Neuronal stem cell (in vitro differentiated cells): ENCODE measurements around the gene SERPINA9.

Experiments
- DNase-seq: peaks from one replicate; pipeline ENCODE4 v3.0.0-alpha.2; 2013; ENCODE audit warnings: low spot score
- H2AFZ ChIP-seq: one replicate; pipeline ENCODE4 v1.6.1; 2013; ENCODE audit warnings: mild to moderate bottlenecking, low read length, inconsistent platforms
- H2AK5ac ChIP-seq: 2 replicates; pipeline ENCODE4 v1.6.1; 2013; ENCODE audit warnings: low read depth, mild to moderate bottlenecking, inconsistent platforms, low read length, moderate library complexity, mixed read lengths
- H2BK120ac ChIP-seq: 2 replicates; pipeline ENCODE4 v1.6.1; 2013; ENCODE audit warnings: low read depth, mild to moderate bottlenecking, inconsistent platforms, low read length, moderate library complexity, mixed read lengths
- H2BK12ac ChIP-seq: one replicate; pipeline ENCODE4 v1.6.1; 2013; ENCODE audit warnings: low read length, inconsistent platforms
- H2BK15ac ChIP-seq: 2 replicates; pipeline ENCODE4 v1.6.1; 2013; ENCODE audit warnings: mild to moderate bottlenecking, low read length, inconsistent platforms, mixed read lengths
- H2BK5ac ChIP-seq: one replicate; pipeline ENCODE4 v1.6.1; 2013; ENCODE audit warnings: inconsistent platforms, mild to moderate bottlenecking, low read length, moderate library complexity
- H3K14ac ChIP-seq: one replicate; pipeline ENCODE4 v1.6.1; 2013; ENCODE audit warnings: low read length, inconsistent platforms
- H3K18ac ChIP-seq: 2 replicates; pipeline ENCODE4 v1.6.1; 2013; ENCODE audit warnings: low read length, inconsistent platforms
- H3K23ac ChIP-seq: 2 replicates; pipeline ENCODE4 v1.6.1; 2013; ENCODE audit warnings: low read depth, mild to moderate bottlenecking, mixed read lengths, low read length, inconsistent platforms; ENCODE audit not compliant: poor library complexity
- H3K27ac ChIP-seq: replicated peaks from 3 replicates; pipeline ENCODE4 v1.5.1; 2013; ENCODE audit warnings: low read length, inconsistent platforms
- H3K27me3 ChIP-seq, 3 experiments: 2 replicates each; pipeline ENCODE4 v1.6.1; 2013; ENCODE audit warnings: low read length in 3 of 3, mild to moderate bottlenecking in 2 of 3, inconsistent platforms in 1 of 3, low read depth in 1 of 3, mixed read lengths in 1 of 3, moderate library complexity in 1 of 3; ENCODE audit not compliant: control insufficient read depth in 3 of 3, insufficient read depth in 3 of 3
- H3K36me3 ChIP-seq, 2 donors: replicated peaks in 1 of 2; 2 replicates each; pipeline ENCODE4 v1.6.1; 2013; ENCODE audit warnings: low read length in 2 of 2; ENCODE audit not compliant: control insufficient read depth in 2 of 2, insufficient read depth in 2 of 2
- H3K4ac ChIP-seq: 2 replicates; pipeline ENCODE4 v1.6.1; 2013; ENCODE audit warnings: inconsistent platforms, mild to moderate bottlenecking, low read length, moderate library complexity
- H3K4me1 ChIP-seq, 2 donors: 1 replicate in 1 of 2; 2 replicates in 1 of 2; pipeline ENCODE4 v1.6.1; 2013; ENCODE audit warnings: low read length in 2 of 2, low read depth in 1 of 2; ENCODE audit not compliant: control insufficient read depth in 2 of 2, insufficient read depth in 1 of 2
- H3K4me2 ChIP-seq: one replicate; pipeline ENCODE4 v1.6.1; 2013; ENCODE audit warnings: mild to moderate bottlenecking, low read length, inconsistent platforms; ENCODE audit not compliant: insufficient read depth, poor library complexity, severe bottlenecking
- H3K4me3 ChIP-seq, 2 donors: 2 replicates each; pipeline ENCODE4 v1.5.1; 2013; ENCODE audit warnings: low read length in 2 of 2, mild to moderate bottlenecking in 2 of 2, inconsistent platforms in 1 of 2, moderate library complexity in 1 of 2
- H3K79me1 ChIP-seq: one replicate; pipeline ENCODE4 v1.6.1; 2013; ENCODE audit warnings: low read depth, mild to moderate bottlenecking, inconsistent platforms, low read length, moderate library complexity
- H3K9ac ChIP-seq: one replicate; pipeline ENCODE4 v1.6.1; 2013; ENCODE audit warnings: mild to moderate bottlenecking, low read depth, low read length, inconsistent platforms; ENCODE audit not compliant: poor library complexity
- H3K9me3 ChIP-seq, 2 donors: replicated peaks in 1 of 2; 2 replicates each; pipeline versions ENCODE3 to v1.6.1; 2013; ENCODE audit warnings: low read length in 2 of 2, mild to moderate bottlenecking in 2 of 2, inconsistent platforms in 1 of 2, low read depth in 1 of 2, mixed read lengths in 1 of 2, moderate library complexity in 1 of 2; ENCODE audit not compliant: control insufficient read depth in 2 of 2, insufficient read depth in 1 of 2
- H4K8ac ChIP-seq: one replicate; pipeline ENCODE4 v1.6.1; 2013; ENCODE audit warnings: low read depth, mild to moderate bottlenecking, inconsistent platforms, low read length, moderate library complexity
- H4K91ac ChIP-seq: one replicate; pipeline ENCODE4 v1.6.1; 2013; ENCODE audit warnings: low read length, low read depth, mild to moderate bottlenecking, inconsistent platforms; ENCODE audit not compliant: poor library complexity
- WGBS, 2 donors: extraction: QIAGEN DNeasy Blood & Tissue Kit; methylation state at CpG; one replicate each; pipeline ENCODE4 v1.1.7; 2013; ENCODE audit warnings: missing lambda C conversion rate in 2 of 2, mixed read lengths in 1 of 2; ENCODE audit not compliant: insufficient read length in 2 of 2, insufficient replicate concordance in 1 of 2; ENCODE audit errors: extremely low coverage in 2 of 2; 5-methylcytosine and 5-hydroxymethylcytosine counted together

Gene SERPINA9

GRCh38 chr14:94489336-94489735, 13.3 kb upstream of the SERPINA9 start:
- Histone ChIP-seq H3K4me1 (peaks cover 0 to 9% of the 10 kb centered on the region in 2 donors), H3K14ac (no peak overlapping the region), H3K27me3 (no peaks in the 10 kb centered on the region), H2BK5ac (no peak overlapping the region), H3K4me2 (no peak overlapping the region), H4K91ac (no peak overlapping the region), H2BK15ac (no peak overlapping the region), H2AK5ac (no peak overlapping the region), H3K4ac (no peak overlapping the region), H3K36me3 (no peaks in the 10 kb centered on the region), H2AFZ (no peak overlapping the region), H3K27ac (no peak overlapping the region), H3K9me3 (no peaks in the 10 kb centered on the region), H3K9ac (no peak overlapping the region), H3K79me1 (no peaks in the 10 kb centered on the region), H3K23ac (no peak overlapping the region), H2BK12ac (no peak overlapping the region), H4K8ac (no peak overlapping the region), H2BK120ac (no peak overlapping the region), H3K18ac (no peak overlapping the region), H3K4me3 (no peak overlapping the region)
- no CpG with 5 or more reads among the region's 11 CpGs for WGBS, 2 donors
- DNase-seq = no peak

GRCh38 chr14:94486883-94487282, 10.9 kb upstream of the SERPINA9 start:
- Histone ChIP-seq H3K9ac (no peak overlapping the region), H2BK12ac (no peak overlapping the region), H3K4me1 (peaks cover 0 to 7% of the 10 kb centered on the region in 2 donors), H3K79me1 (no peaks in the 10 kb centered on the region), H3K4ac (no peak overlapping the region), H3K36me3 (no peaks in the 10 kb centered on the region), H3K27me3 (no peaks in the 10 kb centered on the region), H3K14ac (no peak overlapping the region), H4K8ac (no peak overlapping the region), H2BK120ac (no peak overlapping the region), H3K4me2 (peak overlapping the region; percentile 22), H3K4me3 (no peak overlapping the region), H3K18ac (no peak overlapping the region), H2AFZ (peak overlapping the region; percentile 75), H2BK5ac (no peak overlapping the region), H3K27ac (no peak overlapping the region), H2BK15ac (no peak overlapping the region), H3K23ac (no peak overlapping the region), H2AK5ac (no peak overlapping the region), H3K9me3 (no peaks in the 10 kb centered on the region), H4K91ac (no peak overlapping the region)
- no CpG with 5 or more reads among the region's 5 CpGs for WGBS, 2 donors
- DNase-seq = no peak

- WGBS, 2 donors = no CpG with 5 or more reads among the region's 26 CpGs
- H3K9ac ChIP-seq = no peak overlapping the region
- no peak overlapping the region for H2BK15ac ChIP-seq
- H3K14ac ChIP-seq = no peak overlapping the region
- peak overlapping the region in 1 of 2 donors; percentile 70 for H3K4me3 ChIP-seq
- peak; percentile 76 for DNase-seq
- no peaks in the 10 kb centered on the region for H3K36me3 ChIP-seq
- H3K27me3 ChIP-seq = no peaks in the 10 kb centered on the region
- peak overlapping the region; percentile 75 for H2AFZ ChIP-seq
- H2BK5ac ChIP-seq = no peak overlapping the region
- H3K9me3 ChIP-seq = no peaks in the 10 kb centered on the region
- no peak overlapping the region for H4K91ac ChIP-seq
- peak overlapping the region; percentile 44 for H3K4me2 ChIP-seq
- peak overlapping the region; percentile 94 for H3K18ac ChIP-seq
- H2BK12ac ChIP-seq = no peak overlapping the region
- H3K79me1 ChIP-seq = no peaks in the 10 kb centered on the region
- no peak overlapping the region for H3K4ac ChIP-seq
- H3K27ac ChIP-seq = no peak overlapping the region
- no peak overlapping the region for H3K23ac ChIP-seq
- H2AK5ac ChIP-seq = peak overlapping the region; percentile 18
- H2BK120ac ChIP-seq = no peak overlapping the region
- H4K8ac ChIP-seq = no peak overlapping the region
- peaks cover 0 to 6% of the 10 kb centered on the region in 2 donors for H3K4me1 ChIP-seq
Observed at GRCh38 chr14:94485944-94486841, 10.2 kb upstream of the SERPINA9 start.

- no peak overlapping the region for H3K4ac ChIP-seq
- WGBS, 2 donors = no CpG with 5 or more reads among the region's 5 CpGs
- DNase-seq = no peak
Observed at GRCh38 chr14:94484481-94484880, 8.5 kb upstream of the SERPINA9 start.

More at GRCh38 chr14:94484481-94484880, 8.5 kb upstream of the SERPINA9 start:
- H2BK15ac ChIP-seq = no peak overlapping the region
- no peak overlapping the region for H3K4me3 ChIP-seq
- H3K23ac ChIP-seq = no peak overlapping the region
- H3K36me3 ChIP-seq = no peaks in the 10 kb centered on the region
- no peak overlapping the region for H3K4me2 ChIP-seq
- no peak overlapping the region for H3K27ac ChIP-seq
- H2AFZ ChIP-seq = no peak overlapping the region
- peaks cover 0 to 6% of the 10 kb centered on the region in 2 donors for H3K4me1 ChIP-seq
- H3K14ac ChIP-seq = no peak overlapping the region
- no peak overlapping the region for H4K8ac ChIP-seq
- H2BK120ac ChIP-seq = no peak overlapping the region
- H3K18ac ChIP-seq = no peak overlapping the region
- no peaks in the 10 kb centered on the region for H3K27me3 ChIP-seq
- H3K9ac ChIP-seq = no peak overlapping the region
- no peaks in the 10 kb centered on the region for H3K9me3 ChIP-seq
- H4K91ac ChIP-seq = no peak overlapping the region
- no peak overlapping the region for H2BK5ac ChIP-seq
- no peak overlapping the region for H2BK12ac ChIP-seq
- no peaks in the 10 kb centered on the region for H3K79me1 ChIP-seq
- no peak overlapping the region for H2AK5ac ChIP-seq
